Head of caudate nucleus (tissue), 42 donors: ENCODE results near the gene DEXI.

ENCODE experiments used
- DNase-seq, 42 donors: peaks; one replicate each; pipeline versions ENCODE4 v3.0.0 to v3.0.0-alpha.2; 2020 to 2021; ENCODE audit warnings: mixed read lengths in 7 of 42
- intact Hi-C: fragments of 100-400 bp; cut with DNase I; formaldehyde crosslinking; loops from one replicate; pipeline ENCODE4 v1.15.0; 2022

DEXI gene

DNA sequence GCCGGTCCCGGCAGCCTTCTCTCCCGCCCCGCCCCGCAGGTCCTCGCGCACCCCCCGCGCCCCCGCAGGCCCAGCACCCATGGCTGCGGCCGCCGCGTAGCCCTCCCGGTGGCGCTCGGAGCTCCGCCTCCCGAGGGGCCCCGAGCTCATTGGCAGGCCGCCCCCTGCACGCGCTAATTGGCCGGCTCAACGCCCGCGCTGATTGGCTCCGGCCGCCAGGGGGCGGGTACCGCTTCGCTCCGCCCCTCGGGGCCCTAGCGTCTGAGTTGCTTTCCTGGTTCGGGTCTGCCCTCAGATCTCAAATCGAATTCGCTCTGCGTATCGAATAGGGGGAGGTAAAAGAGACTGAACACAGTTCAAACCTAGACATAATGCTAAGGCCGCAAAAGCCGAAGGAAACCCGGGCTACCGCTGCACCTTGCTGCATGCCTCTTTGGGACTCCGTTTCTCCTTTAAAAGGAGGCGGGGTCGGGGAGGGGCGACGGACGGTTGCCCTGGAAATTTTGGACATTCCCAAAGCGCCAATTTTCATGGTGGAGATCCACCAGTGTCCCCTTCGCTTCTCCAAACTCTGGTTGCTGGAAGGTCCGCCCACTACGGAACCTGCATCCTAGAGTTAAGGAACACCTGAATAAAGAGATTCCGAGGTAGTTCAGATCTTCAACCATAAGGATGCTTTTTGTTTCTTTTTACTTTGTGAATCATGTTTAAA is at the start of gene DEXI:
Gene DEXI, minus strand, starts transcription at position 117 of the 712 bp plus-strand sequence. CDS start 463 bp downstream, outside the sequence.
- intact Hi-C loops: loop anchor here (5.0 kb wide), 1 partner anchor 975 kb away; the partner anchor contains the start of gene GSPT1
- peak; percentile 85 to 99 (median 97) for DNase-seq

DNA sequence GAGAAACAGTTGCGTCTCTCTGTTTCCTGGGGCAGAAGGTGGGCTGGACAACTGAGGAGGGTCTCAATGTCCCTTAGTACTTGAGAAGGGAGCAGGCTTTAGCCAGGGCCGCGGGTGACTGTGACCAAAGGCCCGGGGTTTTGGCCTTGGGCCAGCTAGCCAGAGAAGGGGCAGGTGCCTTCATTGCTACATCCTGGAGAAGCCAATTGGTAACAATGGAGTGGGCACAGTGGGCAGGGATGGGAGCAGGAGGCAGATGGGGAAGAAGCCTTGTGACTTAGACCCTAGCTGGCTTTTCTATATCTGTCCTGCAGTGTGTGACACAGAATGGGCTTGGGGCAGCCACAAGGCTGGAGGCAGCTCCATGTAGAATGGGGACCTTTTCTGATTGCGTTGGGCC is 48.1 kb upstream of the DEXI start:
- no peak for DNase-seq
- intact Hi-C loops: no loop called here

DNA sequence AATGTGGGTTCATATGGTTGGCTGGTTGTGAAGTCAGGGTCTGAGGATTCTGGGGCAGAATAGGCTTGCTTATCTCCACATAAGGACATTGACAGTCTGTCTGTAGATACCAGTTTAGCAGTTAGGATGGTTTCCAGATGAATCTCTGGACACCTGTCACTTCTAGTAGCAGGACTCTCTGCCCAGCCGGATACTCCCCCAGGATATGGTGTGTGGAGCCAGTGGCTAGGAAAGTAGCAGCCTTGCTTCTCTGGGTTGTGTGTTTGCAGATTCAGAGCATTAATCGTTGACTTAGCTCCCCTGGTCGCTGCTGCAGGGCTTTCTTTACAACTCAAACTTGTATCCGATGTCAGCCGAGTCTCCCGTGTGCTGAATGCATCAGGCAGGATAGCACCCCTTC is 47.3 kb upstream of the DEXI start:
- DNase-seq: no peak
- intact Hi-C loops: no loop called here

DNA sequence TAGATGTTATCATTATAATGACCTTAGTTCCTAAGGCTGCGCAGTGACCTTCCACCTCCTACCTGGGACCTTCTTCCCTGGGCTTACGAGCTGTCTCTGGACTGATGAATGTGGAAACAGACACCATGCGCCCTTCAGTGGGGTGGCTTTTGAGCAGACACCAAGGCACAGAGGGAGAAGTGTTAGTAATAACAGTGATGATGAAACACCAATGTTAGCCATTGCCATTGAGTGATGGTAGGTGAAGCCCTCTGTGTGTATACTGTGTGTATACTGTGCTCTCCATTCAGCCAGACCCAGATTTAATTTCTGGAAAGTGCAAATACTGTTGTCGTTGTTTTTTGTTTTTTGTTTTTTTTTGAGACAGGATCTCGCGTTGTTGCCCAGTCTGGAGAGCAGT is 46.6 kb upstream of the DEXI start:
- no peak for DNase-seq
- intact Hi-C loops: no loop called here

DNA sequence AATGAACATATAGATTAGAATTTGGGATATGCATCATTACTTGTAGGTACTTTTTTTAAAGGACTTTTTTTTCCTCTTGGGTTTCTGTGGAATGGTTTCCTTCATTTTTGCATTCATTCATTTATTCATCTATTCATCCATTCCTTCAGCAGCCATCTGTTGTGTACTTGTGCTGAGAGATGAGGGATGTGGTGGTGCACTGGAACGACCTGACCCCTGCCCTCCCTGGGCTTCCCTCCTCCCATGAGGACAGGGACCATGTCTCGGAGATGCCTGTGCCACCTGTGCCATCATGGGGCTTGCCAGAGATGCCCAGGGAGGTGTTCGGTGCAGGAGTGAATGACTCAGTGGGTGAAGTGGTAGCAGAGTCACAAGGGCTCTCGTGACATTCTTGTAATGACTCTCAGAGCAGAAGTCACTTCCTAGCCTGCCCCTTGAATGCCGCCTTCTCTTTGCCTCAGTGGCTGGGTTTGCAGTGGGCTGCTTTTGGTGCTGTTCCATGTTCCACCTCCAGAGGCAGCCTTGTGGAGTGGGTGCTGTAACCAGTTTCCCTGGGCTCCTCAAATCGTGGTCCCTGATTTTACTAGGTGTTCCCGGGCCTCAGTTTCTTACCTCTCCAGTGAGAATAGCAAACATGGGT is 46.0 kb upstream of the DEXI start:
- intact Hi-C loops: no loop called here

DNA sequence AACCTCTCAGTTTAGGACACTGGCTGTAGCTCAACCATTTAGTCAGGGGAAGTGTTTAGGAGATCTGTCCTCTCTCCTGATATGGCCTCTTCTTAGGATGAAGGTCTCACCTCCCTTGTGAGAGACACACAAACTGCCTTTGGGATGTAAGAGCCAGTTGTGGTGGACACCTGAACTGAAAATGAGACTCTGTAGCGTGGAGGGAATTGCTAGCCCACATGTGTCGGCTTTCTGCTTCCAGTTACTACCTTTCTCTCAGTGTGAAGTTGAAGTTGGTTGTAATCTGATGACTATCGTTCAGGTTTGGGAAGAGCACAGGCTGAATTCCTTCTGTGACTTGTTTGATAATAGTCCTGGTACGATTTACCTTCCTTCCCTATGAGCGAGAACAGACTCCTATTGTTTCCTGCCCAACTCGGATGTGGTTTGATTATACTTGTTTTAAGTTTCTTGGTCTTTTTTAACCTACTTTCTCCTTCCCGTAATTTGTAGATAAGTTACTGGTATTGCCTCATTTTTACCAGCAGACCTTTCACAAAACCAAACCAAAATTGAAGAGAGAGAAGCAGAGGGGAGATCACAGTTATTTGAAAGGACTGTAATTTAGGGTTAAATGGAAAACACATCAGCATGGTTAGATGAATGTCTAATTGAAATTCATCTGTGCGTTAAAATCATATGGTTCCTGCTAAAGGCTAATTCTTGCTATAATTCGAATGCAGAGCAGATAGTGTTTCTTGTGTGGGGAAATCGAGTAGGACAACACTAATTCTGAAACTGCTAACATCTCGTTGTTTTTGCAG is 45.3 kb upstream of the DEXI start:
- intact Hi-C loops: no loop called here
- DNase-seq: no peak

More for the DNA sequence above, 46.0 kb upstream of the DEXI start:
- DNase-seq: peak in 1 of 42 donors; percentile 17

DNA sequence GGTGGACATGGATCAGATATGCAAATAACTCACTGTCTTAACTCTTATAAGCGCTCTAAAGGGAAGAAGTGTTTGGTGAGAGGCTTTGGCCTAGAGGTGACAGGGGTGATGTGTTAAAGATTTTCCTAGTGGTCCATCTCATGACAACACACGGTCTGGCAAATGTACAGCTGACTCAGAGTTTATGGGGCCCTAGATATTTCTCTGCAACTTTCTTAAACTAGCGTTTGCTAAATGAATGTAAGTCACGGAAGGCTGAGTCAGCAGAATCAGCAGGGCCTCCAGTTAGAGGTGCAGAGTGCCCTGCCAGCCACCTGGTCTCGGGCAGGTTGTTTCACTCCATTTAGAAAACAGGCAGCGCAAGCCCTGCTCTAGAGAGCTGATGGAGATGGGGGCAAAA is 42.2 kb upstream of the DEXI start:
- intact Hi-C loops: no loop called here
- no peak for DNase-seq

DNA sequence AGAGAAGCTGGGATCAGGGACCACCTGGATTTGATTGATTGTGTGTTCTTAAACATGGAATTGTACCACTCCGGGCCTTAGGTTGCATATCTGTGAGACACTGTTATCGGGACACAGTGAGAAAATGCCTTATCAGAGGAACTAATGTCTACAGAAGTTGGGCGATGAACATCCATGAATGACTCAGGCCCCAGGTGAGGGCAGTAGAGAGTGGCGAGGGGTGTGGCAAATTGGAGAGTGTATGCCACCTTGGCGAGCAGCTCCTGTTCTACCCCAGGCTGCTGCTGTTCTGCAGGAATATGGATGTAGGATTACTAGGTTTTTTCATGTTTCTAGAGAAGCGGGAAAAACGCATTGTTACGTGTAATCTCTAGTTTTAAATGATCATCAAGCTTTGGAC is 40.9 kb upstream of the DEXI start:
- no peak for DNase-seq
- intact Hi-C loops: no loop called here

DNA sequence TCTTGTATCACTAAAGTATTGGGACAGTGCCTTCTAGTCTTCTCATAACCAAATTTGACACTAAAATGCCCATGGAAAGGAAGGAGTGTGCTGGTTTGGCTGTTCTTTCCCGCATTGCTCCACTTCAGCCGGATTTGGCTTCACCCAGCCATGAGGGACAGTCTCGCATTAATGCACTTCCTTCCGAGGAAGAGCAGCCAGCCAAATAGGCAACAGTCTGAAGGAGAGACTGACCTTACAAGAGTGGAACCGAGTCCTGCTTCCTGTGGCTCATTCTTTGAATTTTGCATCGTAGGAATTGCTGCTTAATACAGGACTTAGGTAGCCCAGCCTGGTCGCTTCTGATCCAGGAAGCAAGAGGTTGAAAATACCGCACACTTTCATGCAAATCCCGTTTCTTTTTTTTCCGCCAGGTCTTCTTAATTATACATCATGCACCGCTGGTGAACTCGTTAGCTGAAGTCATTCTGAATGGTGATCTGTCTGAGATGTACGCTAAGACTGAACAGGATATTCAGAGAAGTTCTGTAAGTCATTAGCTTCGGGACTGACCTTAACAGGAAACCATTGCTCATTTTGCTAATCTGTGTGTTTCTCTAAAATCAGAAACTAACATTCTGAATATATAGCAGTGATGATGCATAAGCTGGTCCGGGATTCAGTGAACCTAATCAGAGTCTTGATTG is 40.3 kb upstream of the DEXI start:
- peak in 3 of 42 donors; percentile 22 to 46 (median 25) for DNase-seq
- intact Hi-C loops: no loop called here

DNA sequence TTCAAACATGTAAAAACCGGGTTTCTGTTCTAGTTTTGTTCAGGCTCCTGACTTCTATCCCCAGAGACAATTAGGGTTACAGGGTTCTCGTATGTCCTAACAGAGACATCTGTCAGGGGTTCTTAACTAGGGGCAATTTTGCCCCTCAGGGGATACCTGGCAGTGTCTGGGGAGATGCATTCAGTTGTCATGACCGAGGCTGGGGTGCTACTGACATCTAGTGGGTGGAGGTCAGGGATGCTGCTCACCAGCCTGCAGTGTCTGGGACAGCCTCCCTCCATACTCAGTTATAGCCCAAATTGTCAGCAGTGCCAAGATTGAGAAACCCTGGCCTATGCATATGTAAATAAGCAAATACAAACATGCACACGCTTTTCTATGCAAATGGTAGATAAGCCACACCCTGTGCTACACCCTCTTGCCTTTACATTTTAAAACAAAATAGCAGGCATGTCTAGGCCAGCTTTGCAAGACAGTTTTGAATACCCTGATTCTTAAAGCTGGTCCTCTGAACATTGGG is 39.5 kb upstream of the DEXI start:
- peak in 4 of 42 donors; percentile 22 to 49 (median 30) for DNase-seq
- intact Hi-C loops: no loop called here

DNA sequence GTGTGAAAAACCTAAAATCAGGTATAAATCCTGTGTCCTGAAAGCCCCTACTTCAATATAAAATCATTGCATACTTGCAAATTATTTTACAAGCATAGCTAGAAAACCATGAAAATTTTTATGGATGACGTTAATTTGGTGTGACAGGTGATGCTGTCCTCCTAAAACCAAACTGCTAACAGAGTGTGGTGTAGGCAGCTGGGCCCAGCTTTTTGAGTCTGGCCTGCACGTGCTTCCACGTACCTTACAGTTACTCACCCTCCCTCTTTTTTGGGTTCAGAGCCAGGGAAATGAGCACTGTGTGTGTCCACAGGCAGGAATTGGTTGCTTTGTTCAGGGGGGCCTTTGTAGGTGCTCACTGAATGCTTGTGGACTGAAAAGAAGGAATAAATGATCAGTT is 38.5 kb upstream of the DEXI start:
- no peak for DNase-seq
- intact Hi-C loops: no loop called here

DNA sequence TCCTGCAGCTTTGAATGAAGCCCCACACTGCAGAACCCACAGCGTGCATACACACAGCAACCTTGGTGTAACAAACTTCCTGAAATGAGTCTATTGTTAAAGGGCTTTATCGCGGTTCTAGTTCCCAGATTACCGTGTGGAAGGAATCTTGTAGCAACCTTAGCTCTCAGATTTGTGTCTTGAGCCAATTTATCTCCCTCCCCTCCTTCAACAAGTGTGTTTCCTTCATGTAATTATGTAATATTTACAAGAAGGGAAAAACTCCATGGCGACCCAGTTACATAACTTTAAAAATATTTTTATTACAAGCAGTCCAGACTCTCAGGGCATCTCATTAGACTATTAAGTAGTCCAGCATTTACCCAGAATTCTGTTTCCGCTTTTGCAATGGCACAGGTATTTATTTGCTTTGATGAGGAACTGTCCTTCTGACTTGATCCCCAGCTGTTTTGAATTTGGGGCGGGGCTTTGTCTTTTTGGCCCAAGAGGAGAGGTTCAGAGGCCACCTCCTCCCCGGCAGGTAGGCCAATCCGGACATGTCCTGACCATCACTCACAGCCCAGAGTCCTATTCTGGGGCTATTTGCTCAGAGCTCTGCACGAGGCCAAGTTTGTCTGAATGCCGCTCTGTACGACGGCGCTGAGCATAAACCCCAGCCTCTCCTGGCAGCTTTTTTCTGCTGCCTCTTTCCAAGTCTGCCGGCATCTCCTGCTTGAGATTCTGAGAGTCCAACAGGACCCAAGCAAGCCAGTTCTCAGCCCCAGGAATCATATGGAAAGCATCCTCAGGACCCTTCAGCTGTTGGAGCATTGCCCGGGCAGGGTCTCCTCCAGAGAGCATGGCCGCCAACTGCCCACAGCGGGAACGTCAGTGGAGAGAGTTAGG is 37.7 kb upstream of the DEXI start:
- intact Hi-C loops: no loop called here

DNA sequence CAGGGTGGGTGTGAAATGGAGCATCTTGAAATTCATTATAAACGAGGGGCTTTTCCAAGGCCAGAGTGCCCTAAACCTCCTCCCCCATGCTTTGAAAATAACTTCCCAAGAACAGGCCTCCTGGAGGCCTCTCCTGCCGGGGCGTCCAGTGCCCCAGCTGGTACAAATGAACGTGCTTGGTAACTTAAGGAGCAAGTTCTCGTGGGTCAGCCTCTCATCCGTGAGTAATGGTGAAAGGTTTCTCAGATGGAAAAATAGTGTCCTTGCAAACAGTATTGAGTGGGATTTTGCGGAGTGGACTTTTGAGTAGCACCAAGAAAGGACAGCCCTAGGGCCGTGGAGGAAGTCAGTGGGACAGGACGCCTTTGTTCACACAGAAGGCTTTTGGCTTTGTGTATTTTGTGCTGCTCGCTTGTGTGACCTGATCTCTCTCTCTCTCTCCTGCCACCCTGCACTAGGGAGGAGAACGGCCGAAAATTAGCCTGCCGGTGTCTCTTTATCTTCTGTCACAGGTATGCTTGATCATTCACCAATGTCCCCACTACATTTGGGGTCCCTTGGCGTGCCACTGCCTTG is 36.7 kb upstream of the DEXI start:
- intact Hi-C loops: no loop called here
- DNase-seq: peak in 8 of 42 donors; percentile 19 to 55 (median 28)

More for the DNA sequence above, 37.7 kb upstream of the DEXI start:
- peak in 40 of 42 donors; percentile 13 to 80 (median 54) for DNase-seq

DNA sequence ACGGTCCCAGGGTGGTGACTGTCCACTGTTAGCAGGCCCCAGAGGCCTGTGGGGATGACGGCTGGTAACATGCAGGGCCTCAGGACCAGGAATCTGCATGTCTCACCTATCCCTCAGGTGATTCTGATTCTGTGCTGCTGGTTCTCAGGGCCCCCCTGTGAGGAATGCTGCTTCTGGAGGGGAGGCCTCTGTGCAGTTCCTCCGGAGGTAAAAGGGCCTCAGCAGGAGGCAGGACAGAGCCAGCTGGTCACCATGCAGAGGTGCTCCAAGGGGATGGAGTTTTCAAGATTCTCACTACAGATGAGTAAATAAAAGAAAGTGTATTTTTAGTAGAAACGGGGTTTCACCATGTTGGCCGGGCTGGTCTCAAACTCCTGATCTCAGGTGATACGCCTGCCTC is 35.9 kb upstream of the DEXI start:
- intact Hi-C loops: no loop called here
- DNase-seq: no peak

DNA sequence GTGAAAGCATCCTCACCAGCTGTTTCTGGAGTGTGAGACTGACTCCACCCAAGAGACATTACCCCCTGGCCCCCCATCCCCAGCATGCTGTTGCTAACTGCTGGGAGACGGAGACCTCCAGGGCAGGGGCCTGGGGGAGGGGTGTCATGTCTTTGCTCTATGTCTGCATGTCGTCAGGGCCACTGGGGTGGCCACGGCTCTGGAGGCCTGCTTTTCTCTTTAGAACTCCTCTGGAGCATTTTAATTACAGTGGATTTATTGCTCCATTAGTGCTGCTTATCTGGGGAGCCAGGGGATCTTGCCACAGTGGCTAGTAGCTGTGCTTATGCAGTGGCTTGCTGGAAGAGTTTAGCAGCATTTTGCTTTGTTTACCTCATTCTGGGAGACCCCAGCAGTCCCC is 34.4 kb upstream of the DEXI start:
- intact Hi-C loops: no loop called here
- no peak for DNase-seq

DNA sequence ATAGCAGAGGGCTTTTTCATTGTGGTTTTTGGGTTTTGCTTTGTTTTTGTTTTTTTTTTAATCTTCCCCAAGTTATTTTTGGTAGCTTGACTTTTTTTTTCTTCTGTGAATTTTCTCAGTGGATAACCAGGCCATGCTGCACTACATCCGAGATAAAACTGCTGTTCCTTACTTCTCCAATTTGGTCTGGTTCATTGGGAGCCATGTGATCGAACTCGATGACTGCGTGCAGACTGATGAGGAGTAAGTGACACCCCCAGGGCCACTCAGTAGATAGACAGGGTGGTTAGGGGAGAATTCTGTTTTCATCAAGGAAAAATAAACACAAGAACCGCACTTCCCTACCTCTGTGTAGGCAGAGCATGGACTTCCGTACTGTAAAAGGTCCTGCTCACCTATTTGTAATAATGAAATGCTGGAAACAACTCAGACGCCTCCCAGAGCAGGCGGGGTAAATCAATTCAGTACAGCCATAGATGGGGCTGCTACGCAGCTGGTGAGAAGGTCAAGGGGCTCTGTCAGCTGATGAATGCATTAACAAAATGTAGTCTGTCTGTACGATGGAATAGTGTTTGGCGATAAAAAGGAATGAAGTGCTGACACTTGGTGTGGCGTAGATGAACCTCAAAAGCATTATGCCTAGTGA is 30.7 kb upstream of the DEXI start:
- no peak for DNase-seq
- intact Hi-C loops: no loop called here

DNA sequence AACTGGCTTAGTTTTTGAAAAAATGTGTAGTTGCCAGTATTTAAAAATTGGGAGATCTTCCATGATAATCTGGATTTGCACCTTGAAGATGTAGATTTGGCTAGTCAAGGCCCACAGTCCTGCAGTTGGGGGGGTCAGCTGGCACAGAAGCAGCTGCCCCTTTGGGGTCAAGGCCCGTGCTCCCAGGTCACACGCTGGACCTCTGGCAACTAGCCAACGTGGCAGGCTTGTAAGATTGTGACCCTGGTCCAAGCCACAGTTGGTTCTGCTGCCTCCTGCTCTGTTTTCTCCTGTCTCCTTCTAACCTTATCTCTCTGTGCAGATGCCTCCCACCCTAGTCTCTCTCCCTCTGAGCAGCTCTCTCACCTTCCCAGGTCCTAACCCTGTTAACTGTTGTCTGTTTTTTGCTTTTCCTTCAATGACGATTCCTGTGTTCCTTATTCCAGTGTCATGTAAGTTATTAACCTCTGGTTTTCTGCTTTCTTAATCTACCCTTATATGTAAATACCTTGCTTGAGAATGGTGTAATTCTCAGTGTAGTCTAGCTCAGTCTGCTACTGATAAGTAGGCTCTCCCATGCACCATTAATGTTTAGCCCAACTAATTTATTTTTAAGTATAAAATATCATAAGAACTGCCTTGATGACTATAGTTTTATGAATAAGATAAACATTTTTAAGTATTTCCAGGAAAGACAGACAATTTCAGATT is 30.0 kb upstream of the DEXI start:
- intact Hi-C loops: no loop called here
- no peak for DNase-seq
